HG02885 (cell line): Measurements from ENCODE around the gene DENND1A.

Experiments used
- ATAC-seq: cut with Tn5 transposase; IDR thresholded peaks from one replicate; pipeline ENCODE4 v1.9.1; 2021; ENCODE audit warnings: mild to moderate bottlenecking; ENCODE audit not compliant: unreplicated experiment, poor library complexity

Gene DENND1A

DNA sequence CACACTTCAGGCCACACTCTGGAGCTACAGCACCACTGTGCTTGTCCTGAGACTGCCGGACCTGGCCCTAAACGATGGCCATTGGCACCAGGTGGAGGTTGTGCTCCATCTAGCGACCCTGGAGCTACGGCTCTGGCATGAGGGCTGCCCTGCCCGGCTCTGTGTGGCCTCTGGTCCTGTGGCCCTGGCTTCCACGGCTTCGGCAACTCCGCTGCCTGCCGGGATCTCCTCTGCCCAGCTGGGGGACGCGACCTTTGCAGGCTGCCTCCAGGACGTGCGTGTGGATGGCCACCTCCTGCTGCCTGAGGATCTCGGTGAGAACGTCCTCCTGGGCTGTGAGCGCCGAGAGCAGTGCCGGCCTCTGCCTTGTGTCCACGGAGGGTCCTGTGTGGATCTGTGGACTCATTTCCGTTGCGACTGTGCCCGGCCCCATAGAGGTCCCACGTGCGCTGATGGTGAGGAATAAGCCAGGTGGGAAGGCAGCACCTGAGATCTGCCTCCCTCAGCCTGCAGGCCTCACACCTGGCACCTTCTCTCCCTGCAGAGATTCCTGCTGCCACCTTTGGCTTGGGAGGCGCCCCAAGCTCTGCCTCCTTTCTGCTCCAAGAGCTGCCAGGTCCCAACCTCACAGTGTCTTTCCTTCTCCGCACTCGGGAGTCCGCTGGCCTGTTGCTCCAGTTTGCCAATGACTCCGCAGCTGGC, 559.2 kb downstream of the DENND1A start:
- no peak for ATAC-seq

DNA sequence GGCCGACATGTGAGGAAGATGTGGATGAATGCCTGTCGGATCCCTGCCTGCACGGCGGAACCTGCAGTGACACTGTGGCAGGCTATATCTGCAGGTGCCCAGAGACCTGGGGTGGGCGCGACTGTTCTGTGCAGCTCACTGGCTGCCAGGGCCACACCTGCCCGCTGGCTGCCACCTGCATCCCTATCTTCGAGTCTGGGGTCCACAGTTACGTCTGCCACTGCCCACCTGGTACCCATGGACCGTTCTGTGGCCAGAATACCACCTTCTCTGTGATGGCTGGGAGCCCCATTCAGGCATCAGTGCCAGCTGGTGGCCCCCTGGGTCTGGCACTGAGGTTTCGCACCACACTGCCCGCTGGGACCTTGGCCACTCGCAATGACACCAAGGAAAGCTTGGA, 559.8 kb downstream of the DENND1A start:
- no peak for ATAC-seq

GRCh38 chr9:123369296-123369695, 560.6 kb downstream of the DENND1A start:
- ATAC-seq: no peak

- ATAC-seq: no peak
Observed at GRCh38 chr9:123368536-123369153, 561.3 kb downstream of the DENND1A start.

GRCh38 chr9:123368023-123368422, 561.9 kb downstream of the DENND1A start:
- ATAC-seq: no peak

DNA sequence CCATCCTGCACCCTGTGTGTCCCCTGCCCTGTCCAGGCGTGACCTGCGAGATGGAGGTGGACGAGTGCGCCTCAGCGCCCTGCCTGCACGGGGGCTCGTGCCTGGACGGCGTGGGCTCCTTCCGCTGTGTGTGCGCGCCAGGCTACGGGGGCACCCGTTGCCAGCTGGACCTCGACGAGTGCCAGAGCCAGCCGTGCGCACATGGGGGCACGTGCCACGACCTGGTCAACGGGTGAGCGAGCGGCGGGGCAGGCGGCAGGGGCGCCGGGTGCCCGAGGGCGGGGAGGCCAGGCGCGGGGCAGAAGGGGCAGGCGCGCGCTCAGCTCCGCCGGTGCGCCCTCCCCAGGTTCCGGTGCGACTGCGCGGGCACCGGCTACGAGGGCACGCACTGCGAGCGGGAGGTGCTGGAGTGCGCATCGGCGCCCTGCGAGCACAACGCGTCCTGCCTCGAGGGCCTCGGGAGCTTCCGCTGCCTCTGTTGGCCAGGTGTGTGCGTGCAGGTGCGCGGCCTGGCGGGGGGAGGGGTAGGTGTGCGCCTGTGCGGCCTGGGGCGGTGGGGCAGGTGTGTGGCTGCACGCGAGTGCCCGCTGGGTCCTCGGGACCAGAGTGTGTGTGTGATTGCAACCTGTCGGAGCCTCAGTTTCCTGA, 563.9 kb downstream of the DENND1A start:
- ATAC-seq: no peak

GRCh38 chr9:123365287-123365880, 564.5 kb downstream of the DENND1A start:
- ATAC-seq: no peak

GRCh38 chr9:123364241-123364824, 565.6 kb downstream of the DENND1A start:
- ATAC-seq: no peak

DNA sequence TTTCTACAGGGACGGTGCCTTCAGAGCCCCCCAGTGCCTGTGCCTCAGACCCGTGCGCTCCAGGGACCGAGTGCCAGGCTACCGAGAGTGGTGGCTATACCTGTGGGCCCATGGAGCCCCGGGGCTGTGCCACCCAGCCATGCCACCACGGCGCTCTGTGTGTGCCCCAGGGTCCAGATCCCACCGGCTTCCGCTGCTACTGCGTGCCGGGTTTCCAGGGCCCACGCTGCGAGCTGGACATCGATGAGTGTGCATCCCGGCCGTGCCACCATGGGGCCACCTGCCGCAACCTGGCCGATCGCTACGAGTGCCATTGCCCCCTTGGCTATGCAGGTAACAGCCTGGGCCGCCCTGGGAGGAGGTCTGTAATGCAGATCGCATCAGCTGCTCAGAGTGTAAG, 567.1 kb downstream of the DENND1A start:
- no peak for ATAC-seq

- no peak for ATAC-seq
Observed at GRCh38 chr9:123361731-123362510, 568.0 kb downstream of the DENND1A start.

- no peak for ATAC-seq
Observed at GRCh38 chr9:123361086-123361730, 568.7 kb downstream of the DENND1A start.

- ATAC-seq: no peak
Observed at GRCh38 chr9:123360161-123361085, 569.5 kb downstream of the DENND1A start.

DNA sequence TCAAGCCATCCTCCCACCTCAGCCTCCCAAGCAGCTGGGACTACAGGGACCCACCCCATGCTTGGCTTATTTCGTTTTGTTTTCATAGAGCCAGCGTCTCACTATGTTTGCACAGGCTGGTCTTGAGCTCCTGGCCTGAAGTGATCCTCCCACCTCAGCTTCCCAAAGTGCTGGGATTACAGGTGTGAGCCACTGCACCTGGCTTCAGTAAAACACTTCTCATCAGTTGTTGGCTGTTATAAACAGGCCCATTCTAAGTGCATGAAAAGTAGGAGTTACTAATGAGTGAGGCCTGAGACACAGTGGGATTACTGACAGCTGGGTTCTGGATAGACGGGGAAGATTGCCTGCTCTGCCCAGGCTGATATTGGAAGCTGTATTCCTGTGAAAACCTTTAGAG, 570.4 kb downstream of the DENND1A start:
- no peak for ATAC-seq

- ATAC-seq: no peak
Observed at GRCh38 chr9:123359106-123359505, 570.8 kb downstream of the DENND1A start.

DNA sequence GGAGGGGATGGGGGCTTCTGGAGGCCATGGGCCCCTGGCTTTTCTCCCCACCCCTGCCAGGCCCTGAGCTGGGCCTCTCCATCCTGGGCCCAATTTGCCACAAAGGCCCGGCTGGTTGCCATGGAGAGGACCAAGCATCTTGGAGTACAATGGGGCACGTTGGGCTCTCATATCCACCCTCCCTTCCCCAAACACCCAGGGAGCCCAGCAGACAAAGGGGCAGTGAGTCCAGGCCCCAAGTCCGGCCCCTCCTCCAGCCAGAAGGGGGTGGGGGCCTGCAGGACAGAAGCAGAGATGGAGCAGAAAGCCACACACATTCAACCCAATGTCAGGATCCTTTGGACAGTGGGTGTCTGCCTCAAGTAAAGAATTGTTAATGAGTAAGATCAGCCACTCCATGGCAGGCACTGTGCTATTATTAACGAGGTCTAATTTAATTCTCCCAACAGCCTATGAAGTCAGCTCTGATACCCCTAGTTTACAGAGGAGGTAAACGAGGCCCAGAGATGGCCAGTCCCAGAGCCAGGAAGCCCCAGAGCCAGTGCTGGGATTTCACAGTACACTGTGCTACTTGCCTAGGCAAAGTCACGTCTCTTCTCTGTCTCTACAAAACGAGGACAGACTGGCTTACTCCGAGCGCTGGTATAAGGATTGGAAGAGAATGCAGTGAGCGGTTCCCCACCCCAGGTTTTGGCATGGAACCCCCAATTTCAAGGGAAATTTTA, 571.6 kb downstream of the DENND1A start:
- ATAC-seq: no peak

DNA sequence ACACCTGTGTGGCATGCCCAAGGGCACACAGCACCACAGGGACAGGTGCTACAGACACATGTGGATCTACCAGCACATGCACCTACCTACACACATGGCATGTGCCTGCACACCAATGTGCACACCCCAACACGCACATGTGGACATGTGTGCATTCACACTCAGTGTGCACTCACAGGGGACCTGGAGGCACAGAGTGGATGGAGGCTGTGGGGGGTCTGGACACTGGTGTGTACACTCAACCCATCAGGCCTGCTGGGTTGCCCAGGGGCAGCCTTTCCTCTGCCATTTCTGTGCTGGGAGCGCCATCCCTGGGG, 572.2 kb downstream of the DENND1A start:
- no peak for ATAC-seq

GRCh38 chr9:123356851-123357742, 572.8 kb downstream of the DENND1A start:
- ATAC-seq: no peak
